ENCODE measurements around the gene IFNAR1.

IFNAR1 gene

GRCh38 chr21:33383056-33383888 is 58.5 kb downstream of the IFNAR1 start:
- no peak for TF ChIP-seq EGR1 (IDR thresholded peaks at IDR 0.05)
- TF ChIP-seq USF1 (IDR thresholded peaks at IDR 0.05), result peak; percentile 63

DNA sequence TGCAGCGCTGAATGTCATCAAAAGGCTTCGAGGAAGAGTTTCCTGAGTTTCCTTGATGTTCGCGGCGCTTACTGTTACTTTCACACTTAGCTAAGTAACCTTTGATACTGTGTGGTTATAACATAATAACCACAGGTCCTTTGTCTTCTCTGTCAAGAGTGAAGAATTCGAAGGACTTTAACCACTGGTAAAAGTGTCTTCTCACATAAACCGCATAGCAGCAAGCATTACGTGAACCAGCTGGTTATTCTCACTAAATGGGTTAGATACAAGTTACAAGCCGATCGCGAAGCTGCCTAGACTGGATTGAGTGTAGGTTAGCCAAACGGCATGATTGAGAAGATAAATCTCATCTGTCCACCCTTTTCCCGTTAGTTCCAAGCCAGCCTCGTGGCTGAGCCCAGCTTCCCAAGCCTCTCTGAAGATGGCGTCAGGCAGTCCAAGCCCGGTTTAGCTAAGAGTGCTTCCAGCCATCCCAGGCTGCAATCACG is 60.1 kb downstream of the IFNAR1 start:
- TF ChIP-seq CEBPB (IDR thresholded peaks at IDR 0.05), result no peak
- TF ChIP-seq EP300 (IDR thresholded peaks at IDR 0.05; ENCODE audit: borderline replicate concordance), result no peak
- TF ChIP-seq CREB1 (IDR thresholded peaks at IDR 0.05; ENCODE audit: low read depth), result no peak
- TF ChIP-seq TEAD4 (IDR thresholded peaks at IDR 0.05), result no peak
- no peak for TF ChIP-seq ZBTB7A (IDR thresholded peaks at IDR 0.05; ENCODE audit: low read depth)
- no peak for TF ChIP-seq YY1 (IDR thresholded peaks at IDR 0.05; ENCODE audit: low read depth)
- TF ChIP-seq NFIC (IDR thresholded peaks at IDR 0.05), result no peak
- TF ChIP-seq, protein P1, sequence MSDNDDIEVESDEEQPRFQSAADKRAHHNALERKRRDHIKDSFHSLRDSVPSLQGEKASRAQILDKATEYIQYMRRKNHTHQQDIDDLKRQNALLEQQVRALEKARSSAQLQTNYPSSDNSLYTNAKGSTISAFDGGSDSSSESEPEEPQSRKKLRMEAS (IDR thresholded peaks at IDR 0.05), result no peak

GRCh38 chr21:33386222-33386784 is 61.5 kb downstream of the IFNAR1 start:
- TF ChIP-seq FOXM1 (IDR thresholded peaks at IDR 0.05; ENCODE audit: borderline replicate concordance, low read depth) (no peak), NFIC (IDR thresholded peaks at IDR 0.05) (no peak), EP300 (IDR thresholded peaks at IDR 0.05; ENCODE audit: borderline replicate concordance) (no peak), CREB1 (IDR thresholded peaks at IDR 0.05; ENCODE audit: low read depth) (no peak), CEBPB (IDR thresholded peaks at IDR 0.05) (no peak), USF1 (IDR thresholded peaks at IDR 0.05) (no peak), TEAD4 (IDR thresholded peaks at IDR 0.05) (no peak), RAD21 (IDR thresholded peaks at IDR 0.05; ENCODE audit: low read depth) (no peak), REST (IDR thresholded peaks at IDR 0.05; ENCODE audit: low read depth) (no peak), TCF12 (IDR thresholded peaks at IDR 0.05; ENCODE audit: low read depth) (no peak), ZBTB7A (IDR thresholded peaks at IDR 0.05; ENCODE audit: low read depth) (no peak), TAF1 (IDR thresholded peaks at IDR 0.05; ENCODE audit: low read depth) (no peak), EGR1 (IDR thresholded peaks at IDR 0.05) (no peak)
- TF ChIP-seq, protein P1 (IDR thresholded peaks at IDR 0.05), result no peak

- no peak for TF ChIP-seq EP300 (IDR thresholded peaks at IDR 0.05; ENCODE audit: borderline replicate concordance)
- TF ChIP-seq, protein P1 (IDR thresholded peaks at IDR 0.05), result no peak
- TF ChIP-seq TAF1 (IDR thresholded peaks at IDR 0.05; ENCODE audit: low read depth), result no peak
- TF ChIP-seq CEBPB (IDR thresholded peaks at IDR 0.05), result no peak
- TF ChIP-seq CREB1 (IDR thresholded peaks at IDR 0.05; ENCODE audit: low read depth), result no peak
- TF ChIP-seq TCF12 (IDR thresholded peaks at IDR 0.05; ENCODE audit: low read depth), result no peak
- no peak for TF ChIP-seq REST (IDR thresholded peaks at IDR 0.05; ENCODE audit: low read depth)
- no peak for TF ChIP-seq ZBTB7A (IDR thresholded peaks at IDR 0.05; ENCODE audit: low read depth)
- TF ChIP-seq USF1 (IDR thresholded peaks at IDR 0.05), result no peak
- no peak for TF ChIP-seq FOXM1 (IDR thresholded peaks at IDR 0.05; ENCODE audit: borderline replicate concordance, low read depth)
- no peak for TF ChIP-seq EGR1 (IDR thresholded peaks at IDR 0.05)
- TF ChIP-seq TEAD4 (IDR thresholded peaks at IDR 0.05), result no peak
- no peak for TF ChIP-seq RAD21 (IDR thresholded peaks at IDR 0.05; ENCODE audit: low read depth)
- TF ChIP-seq NFIC (IDR thresholded peaks at IDR 0.05), result no peak
- no peak for TF ChIP-seq YY1 (IDR thresholded peaks at IDR 0.05; ENCODE audit: low read depth)
Measured at GRCh38 chr21:33387294-33387693, 62.5 kb downstream of the IFNAR1 start.

DNA sequence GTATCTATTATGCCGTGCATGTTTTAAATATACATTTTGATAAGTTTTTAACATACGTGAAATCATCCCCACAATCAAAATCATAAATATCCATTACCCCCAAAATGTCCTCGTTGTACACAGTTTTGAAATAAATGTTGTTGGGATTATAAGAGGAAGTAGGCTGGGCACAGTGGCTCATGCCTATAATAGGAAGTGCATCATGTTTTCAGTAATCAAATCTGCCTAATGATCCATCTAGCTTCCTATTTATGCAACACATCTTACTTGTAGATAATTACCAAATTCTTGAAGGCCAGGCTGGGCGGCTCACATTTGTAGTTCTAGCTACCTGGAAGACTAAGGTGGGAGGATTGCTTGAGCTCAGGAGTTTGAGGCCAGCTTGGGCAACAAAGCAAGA is 63.4 kb downstream of the IFNAR1 start:
- TF ChIP-seq EGR1 (IDR thresholded peaks at IDR 0.05) (no peak), ZBTB7A (IDR thresholded peaks at IDR 0.05; ENCODE audit: low read depth) (no peak), EP300 (IDR thresholded peaks at IDR 0.05; ENCODE audit: borderline replicate concordance) (no peak), TAF1 (IDR thresholded peaks at IDR 0.05; ENCODE audit: low read depth) (no peak), RAD21 (IDR thresholded peaks at IDR 0.05; ENCODE audit: low read depth) (no peak), YY1 (IDR thresholded peaks at IDR 0.05; ENCODE audit: low read depth) (no peak), NFIC (IDR thresholded peaks at IDR 0.05) (no peak), CREB1 (IDR thresholded peaks at IDR 0.05; ENCODE audit: low read depth) (no peak), CEBPB (IDR thresholded peaks at IDR 0.05) (no peak), USF1 (IDR thresholded peaks at IDR 0.05) (no peak), FOXM1 (IDR thresholded peaks at IDR 0.05; ENCODE audit: borderline replicate concordance, low read depth) (no peak), TCF12 (IDR thresholded peaks at IDR 0.05; ENCODE audit: low read depth) (no peak), TEAD4 (IDR thresholded peaks at IDR 0.05) (no peak), REST (IDR thresholded peaks at IDR 0.05; ENCODE audit: low read depth) (no peak)
- TF ChIP-seq, protein P1 (IDR thresholded peaks at IDR 0.05), result no peak
